H9 (cell line): ENCODE results near the gene PHETA1. TPM values are rescaled to one million over a fixed set of nuclear protein-coding genes. Genes with fewer than 3 reads are reported as not detected.

ENCODE experiments used
- DNase-seq: peaks from one replicate; pipeline ENCODE4 v3.0.0-alpha.2; 2017
- H2AFZ ChIP-seq: one replicate; pipeline ENCODE4 v1.6.1; 2013; ENCODE audit warnings: mild to moderate bottlenecking, low read length, control low read depth, moderate library complexity
- H2AK5ac ChIP-seq: 2 replicates; pipeline ENCODE4 v1.6.1; 2013; ENCODE audit warnings: low read length, control low read depth, mixed read lengths; ENCODE audit not compliant: insufficient read length
- H2BK120ac ChIP-seq: one replicate; pipeline ENCODE4 v1.6.1; 2013; ENCODE audit warnings: low read depth, mild to moderate bottlenecking, low read length, control low read depth, inconsistent platforms; ENCODE audit not compliant: poor library complexity, severe bottlenecking
- H2BK12ac ChIP-seq: 2 replicates; pipeline ENCODE4 v1.6.1; 2013; ENCODE audit warnings: low read length, control low read depth, mixed read lengths, low read depth; ENCODE audit not compliant: insufficient read length
- H2BK15ac ChIP-seq: 2 replicates; pipeline ENCODE4 v1.6.1; 2013; ENCODE audit warnings: low read depth, low read length, control low read depth
- H2BK20ac ChIP-seq: one replicate; pipeline ENCODE4 v1.6.1; 2013; ENCODE audit warnings: low read depth, mild to moderate bottlenecking, low read length, control low read depth, inconsistent platforms; ENCODE audit not compliant: poor library complexity, severe bottlenecking
- H2BK5ac ChIP-seq: 2 replicates; pipeline ENCODE4 v1.6.1; 2013; ENCODE audit warnings: low read length, control low read depth, mixed read lengths; ENCODE audit not compliant: insufficient read length
- H3K14ac ChIP-seq: 2 replicates; pipeline ENCODE4 v1.6.1; 2013; ENCODE audit warnings: low read length, control low read depth; ENCODE audit not compliant: insufficient read depth
- H3K18ac ChIP-seq: 2 replicates; pipeline ENCODE4 v1.6.1; 2013; ENCODE audit warnings: low read depth, mild to moderate bottlenecking, mixed read lengths, low read length, control low read depth; ENCODE audit not compliant: insufficient read length
- H3K23ac ChIP-seq: 2 replicates; pipeline ENCODE4 v1.6.1; 2013; ENCODE audit warnings: low read length, control low read depth, mixed read lengths, low read depth; ENCODE audit not compliant: insufficient read length
- H3K23me2 ChIP-seq: 2 replicates; pipeline ENCODE4 v1.6.1; 2013; ENCODE audit warnings: low read depth, mild to moderate bottlenecking, mixed read lengths, low read length, control low read depth; ENCODE audit not compliant: insufficient read length, poor library complexity, severe bottlenecking
- H3K27ac ChIP-seq: 2 replicates; pipeline ENCODE4 v1.5.1; 2013; ENCODE audit warnings: low read length, control low read depth, mixed read lengths, low read depth; ENCODE audit not compliant: insufficient read length
- H3K27me3 ChIP-seq: 2 replicates; pipeline ENCODE4 v1.6.1; 2013; ENCODE audit warnings: low read length, control low read depth, inconsistent platforms; ENCODE audit not compliant: insufficient read depth
- H3K4ac ChIP-seq: 2 replicates; pipeline ENCODE4 v1.6.1; 2013; ENCODE audit warnings: low read depth, mild to moderate bottlenecking, control low read depth, inconsistent platforms, low read length, moderate library complexity
- H3K4me1 ChIP-seq: 2 replicates; pipeline ENCODE4 v1.6.1; 2013; ENCODE audit warnings: low read length, control low read depth, inconsistent platforms; ENCODE audit not compliant: insufficient read depth
- H3K4me2 ChIP-seq: 2 replicates; pipeline ENCODE4 v1.6.1; 2013; ENCODE audit warnings: low read length, control low read depth, mixed read lengths; ENCODE audit not compliant: insufficient read length, insufficient read depth
- H3K56ac ChIP-seq: 2 replicates; pipeline ENCODE4 v1.6.1; 2013; ENCODE audit warnings: low read depth, mild to moderate bottlenecking, mixed read lengths, low read length, control low read depth; ENCODE audit not compliant: insufficient read length
- H3K79me1 ChIP-seq: 2 replicates; pipeline ENCODE4 v1.6.1; 2013; ENCODE audit warnings: low read depth, mild to moderate bottlenecking, moderate library complexity, low read length, control low read depth, inconsistent platforms; ENCODE audit not compliant: insufficient read depth, poor library complexity, severe bottlenecking
- H3K79me2 ChIP-seq: 2 replicates; pipeline ENCODE4 v1.6.1; 2013; ENCODE audit warnings: low read length, control low read depth, inconsistent platforms; ENCODE audit not compliant: insufficient read depth
- H3K9ac ChIP-seq: 2 replicates; pipeline ENCODE4 v1.6.1; 2013; ENCODE audit warnings: low read length, control low read depth, mixed read lengths; ENCODE audit not compliant: insufficient read length; ENCODE audit errors: extremely low read depth
- H3K9me3 ChIP-seq: one replicate; pipeline ENCODE4 v1.6.1; 2013; ENCODE audit warnings: low read depth, low read length, inconsistent platforms; ENCODE audit not compliant: control insufficient read depth
- H3T11ph ChIP-seq: one replicate; pipeline ENCODE4 v1.6.1; 2013; ENCODE audit warnings: mild to moderate bottlenecking, low read length, control low read depth, inconsistent platforms
- H4K20me1 ChIP-seq: one replicate; pipeline ENCODE4 v1.6.1; 2013; ENCODE audit not compliant: control insufficient read depth, insufficient read length, insufficient read depth
- H4K5ac ChIP-seq: 2 replicates; pipeline ENCODE4 v1.6.1; 2013; ENCODE audit warnings: low read depth, mild to moderate bottlenecking, mixed read lengths, low read length, control low read depth; ENCODE audit not compliant: insufficient read length
- H4K8ac ChIP-seq: replicated peaks from 2 replicates; pipeline ENCODE4 v1.6.1; 2013; ENCODE audit warnings: low read length, control low read depth, mixed read lengths, low read depth; ENCODE audit not compliant: insufficient read length
- H4K91ac ChIP-seq: 2 replicates; pipeline ENCODE4 v1.6.1; 2013; ENCODE audit warnings: low read depth, mild to moderate bottlenecking, moderate library complexity, mixed read lengths, low read length, control low read depth; ENCODE audit not compliant: insufficient read length
- H3K27ac Mint-ChIP-seq, 3 experiments: 2 replicates in 2 of 3; 3 replicates in 1 of 3; pipeline ENCODE4 v1.8.0; 2020 to 2021; ENCODE audit warnings: mixed read lengths in 3 of 3, mild to moderate bottlenecking in 1 of 3, moderate library complexity in 1 of 3
- H3K27me3 Mint-ChIP-seq: 2 replicates; pipeline ENCODE4 v1.8.0; 2021; ENCODE audit warnings: low read depth, mild to moderate bottlenecking, moderate library complexity, mixed read lengths
- H3K36me3 Mint-ChIP-seq, 3 experiments: 2 replicates in 2 of 3; 3 replicates in 1 of 3; pipeline ENCODE4 v1.8.0; 2020 to 2021; ENCODE audit warnings: low read depth in 3 of 3, mixed read lengths in 3 of 3; ENCODE audit not compliant: insufficient read depth in 1 of 3
- H3K4me1 Mint-ChIP-seq, 2 experiments: 2 replicates each; pipeline ENCODE4 v1.8.0; 2020; ENCODE audit warnings: mixed read lengths in 2 of 2
- H3K4me3 Mint-ChIP-seq, 2 experiments: 2 replicates in 1 of 2; 3 replicates in 1 of 2; pipeline ENCODE4 v1.8.0; 2020 to 2021; ENCODE audit warnings: mild to moderate bottlenecking in 2 of 2, mixed read lengths in 2 of 2, moderate library complexity in 1 of 2
- H3K9me3 Mint-ChIP-seq, 2 experiments: 2 replicates in 1 of 2; 3 replicates in 1 of 2; pipeline ENCODE4 v1.8.0; 2020; ENCODE audit warnings: mild to moderate bottlenecking in 2 of 2, mixed read lengths in 2 of 2, moderate library complexity in 1 of 2
- CTCF ChIP-seq: fragments of 200-600 bp; sonication (generic); conservative IDR thresholded peaks from 3 replicates; pipeline ENCODE4 v1.8.0; 2021; ENCODE audit warnings: antibody characterized with exemption, mild to moderate bottlenecking
- WGBS: extraction: QIAGEN DNeasy Blood & Tissue Kit; methylation state at CpG from one replicate; pipeline ENCODE4 v1.1.7; 2013; ENCODE audit warnings: missing lambda C conversion rate, low lambda C conversion rate, mixed read lengths; ENCODE audit not compliant: insufficient read length; ENCODE audit errors: extremely low coverage; 5-methylcytosine and 5-hydroxymethylcytosine counted together
- total RNA-seq: library from RNA; stranded (reverse); gene quantifications from 2 replicates; pipeline ENCODE4 v1.2.1, GENCODE V29; 2021

The PHETA1 gene
- total RNA-seq, 1 experiment from 2014 or later = 13.1 TPM

- no peak overlapping the region for H3K4me3 Mint-ChIP-seq
- Histone ChIP-seq H3K27me3 (no peaks in the 10 kb centered on the region), H2AK5ac (no peak overlapping the region), H4K91ac (no peak overlapping the region), H3K9ac (no peak overlapping the region), H3K23me2 (no peaks in the 10 kb centered on the region), H3K79me2 (no peaks in the 10 kb centered on the region), H4K8ac (no peak overlapping the region), H3K4me2 (no peak overlapping the region), H2BK12ac (no peak overlapping the region), H3K4me1 (no peaks in the 10 kb centered on the region), H3K4ac (no peak overlapping the region), H4K5ac (no peak overlapping the region), H2BK120ac (no peak overlapping the region), H3K23ac (no peak overlapping the region), H2BK15ac (no peak overlapping the region), H3T11ph (no peak overlapping the region), H3K79me1 (no peaks in the 10 kb centered on the region), H3K56ac (no peak overlapping the region), H2AFZ (no peak overlapping the region), H3K18ac (no peak overlapping the region), H3K9me3 (no peaks in the 10 kb centered on the region), H2BK20ac (no peak overlapping the region), H2BK5ac (no peak overlapping the region), H3K27ac (no peak overlapping the region), H4K20me1 (no peaks in the 10 kb centered on the region), H3K14ac (no peak overlapping the region; the same call in 1 of the 2 replicates)
- no peak for TF ChIP-seq CTCF
- WGBS = no CpG with 5 or more reads among the region's 12 CpGs
- H3K4me1 Mint-ChIP-seq = peaks cover 4 to 11% of the 10 kb centered on the region in 2 experiments
- no peak for DNase-seq
- H3K9me3 Mint-ChIP-seq = peaks cover 6% of the 10 kb centered on the region in 2 experiments
- peaks cover 0 to 6% (median 0%) of the 10 kb centered on the region in 3 experiments; a peak in 2 of 7 replicates for H3K36me3 Mint-ChIP-seq
- H3K27me3 Mint-ChIP-seq = no peaks in the 10 kb centered on the region; the same call in 1 of the 2 replicates
- H3K27ac Mint-ChIP-seq = peak overlapping the region in 1 of 3 experiments; percentile 21; a peak in 1 of 7 replicates
These were observed 40.8 kb downstream of the PHETA1 start for GRCh38 chr12:111328138-111328537.
